ENCODE measurements around the gene GPI. TPM values are rescaled to one million over a fixed set of nuclear protein-coding genes. Genes with fewer than 3 reads are reported as not detected.

GPI gene
- total RNA-seq, 1 donor from 2014 or later: 192 TPM

GRCh38 chr19:34404109-34404909 is 39.3 kb downstream of the GPI start, which contains the start of gene PDCD2L:
Gene PDCD2L, plus strand, starts transcription at chr19:34404399. Its CDS starts 32 bp downstream, at chr19:34404431.
- H3K27me3 Mint-ChIP-seq (ENCODE audit: unreplicated experiment): no peaks in the 10 kb centered on the region
- peak within 1 kb of the TSS; percentile 86 for H3K4me3 Mint-ChIP-seq (ENCODE audit: unreplicated experiment)
- TF ChIP-seq CTCF (IDR thresholded peaks at IDR 0.05): no peak
- peak within 1 kb of the TSS; percentile 60 for H3K27ac Mint-ChIP-seq (ENCODE audit: unreplicated experiment)
- H3K36me3 Mint-ChIP-seq (ENCODE audit: unreplicated experiment): peaks cover 15% of the 10 kb centered on the region
- peaks cover 4% of the 10 kb centered on the region for H3K4me1 Mint-ChIP-seq (ENCODE audit: unreplicated experiment)
- DNase-seq (ENCODE audit: extremely low spot score, unreplicated experiment): peak; percentile 93
- no peaks in the 10 kb centered on the region for H3K9me3 Mint-ChIP-seq (ENCODE audit: unreplicated experiment)

- peak overlapping the region; percentile 26 for H3K4me3 Mint-ChIP-seq (ENCODE audit: unreplicated experiment)
- peaks cover 13% of the 10 kb centered on the region for H3K36me3 Mint-ChIP-seq (ENCODE audit: unreplicated experiment)
- H3K9me3 Mint-ChIP-seq (ENCODE audit: unreplicated experiment): no peaks in the 10 kb centered on the region
- no peak for DNase-seq (ENCODE audit: extremely low spot score, unreplicated experiment)
- H3K27me3 Mint-ChIP-seq (ENCODE audit: unreplicated experiment): no peaks in the 10 kb centered on the region
- peaks cover 4% of the 10 kb centered on the region for H3K4me1 Mint-ChIP-seq (ENCODE audit: unreplicated experiment)
- H3K27ac Mint-ChIP-seq (ENCODE audit: unreplicated experiment): no peak overlapping the region
- TF ChIP-seq CTCF (IDR thresholded peaks at IDR 0.05): no peak
These were observed 41.1 kb downstream of the GPI start for GRCh38 chr19:34405892-34406660.

GRCh38 chr19:34408411-34408810 is 43.4 kb downstream of the GPI start:
- Mint-ChIP-seq H3K27ac (ENCODE audit: unreplicated experiment) (no peak overlapping the region), H3K4me1 (ENCODE audit: unreplicated experiment) (peaks cover 4% of the 10 kb centered on the region), H3K27me3 (ENCODE audit: unreplicated experiment) (no peaks in the 10 kb centered on the region), H3K4me3 (ENCODE audit: unreplicated experiment) (no peak overlapping the region), H3K9me3 (ENCODE audit: unreplicated experiment) (no peaks in the 10 kb centered on the region), H3K36me3 (ENCODE audit: unreplicated experiment) (peaks cover 11% of the 10 kb centered on the region)
- no peak for DNase-seq (ENCODE audit: extremely low spot score, unreplicated experiment)
- TF ChIP-seq CTCF (IDR thresholded peaks at IDR 0.05): no peak

GRCh38 chr19:34409189-34410164 is 44.5 kb downstream of the GPI start:
- no peak for DNase-seq (ENCODE audit: extremely low spot score, unreplicated experiment)
- Mint-ChIP-seq H3K27me3 (ENCODE audit: unreplicated experiment) (no peaks in the 10 kb centered on the region), H3K27ac (ENCODE audit: unreplicated experiment) (no peak overlapping the region), H3K36me3 (ENCODE audit: unreplicated experiment) (peaks cover 11% of the 10 kb centered on the region), H3K4me3 (ENCODE audit: unreplicated experiment) (no peak overlapping the region), H3K9me3 (ENCODE audit: unreplicated experiment) (no peaks in the 10 kb centered on the region), H3K4me1 (ENCODE audit: unreplicated experiment) (peaks cover 2% of the 10 kb centered on the region)
- no peak for TF ChIP-seq CTCF (IDR thresholded peaks at IDR 0.05)
